Frontal cortex (tissue), 4 donors: ENCODE data around the gene SMTNL2. TPM values are rescaled to one million over a fixed set of nuclear protein-coding genes. Genes with fewer than 3 reads are reported as not detected.
"Not testable (repeated sequence)": the region's sequence is repeated elsewhere in the genome, so short reads cannot be mapped to it uniquely, and the experiment has no call there.

Source experiments
- DNase-seq, 2 donors: peaks; one replicate each; pipeline ENCODE4 v3.0.0; 2012; ENCODE audit warnings: low spot score in 2 of 2
- FAIRE-seq: peaks from 2 replicates; lab custom pipeline; 2012; peaks lifted over from hg19 to GRCh38; lab: Jason Lieb, UNC
- small RNA-seq: library from RNA; depleted of rRNA; stranded (forward); fragments of <200 nt; gene quantifications from one replicate; pipeline ENCODE3, GENCODE V24; 2014
- total RNA-seq: library from RNA; depleted of rRNA; stranded (reverse); fragments of >200 nt; gene quantifications from one replicate; pipeline ENCODE4 v1.2.3, GENCODE V29; 2014
- donor health status: control.
- donor health status: control.
- donor health status: control.

The SMTNL2 gene
- total RNA-seq, 1 donor from 2014 or later: 4.1 TPM

GRCh38 chr17:4645642-4646041 lies 61.3 kb downstream of the SMTNL2 start:
- FAIRE-seq (no peak), DNase-seq (no peak)

- FAIRE-seq: no peak
- no peak for DNase-seq
Measured at GRCh38 chr17:4648741-4649140, 64.4 kb downstream of the SMTNL2 start.

- DNase-seq (no peak), FAIRE-seq (no peak)
Measured at GRCh38 chr17:4652997-4653396, 68.7 kb downstream of the SMTNL2 start.

GRCh38 chr17:4655933-4656332 lies 71.6 kb downstream of the SMTNL2 start:
- not testable (repeated sequence) for FAIRE-seq

GRCh38 chr17:4657678-4658077 lies 73.3 kb downstream of the SMTNL2 start:
- DNase-seq (no peak), FAIRE-seq (no peak)

More at GRCh38 chr17:4655933-4656332, 71.6 kb downstream of the SMTNL2 start:
- DNase-seq: not testable (repeated sequence)

Small RNA genes lying within 50 kb of the gene (small RNA-seq; reads per million reads assigned to genes)
- not detected for gene RNU6-955P

Other genes with a start within 250 kb of the SMTNL2 start
- gene UBE2G1, start 217.9 kb upstream of the SMTNL2 start, total RNA-seq: 45.7 TPM
- gene SPNS3, start 150.6 kb upstream of the SMTNL2 start, total RNA-seq: 0.41 TPM
- 11.0 TPM for gene SPNS2, start 85.6 kb upstream of the SMTNL2 start, total RNA-seq
- 30.2 TPM for gene MYBBP1A, start 29.1 kb upstream of the SMTNL2 start, total RNA-seq
- gene GGT6, start 24.0 kb upstream of the SMTNL2 start, total RNA-seq: not detected
- gene ALOX15, start 57.1 kb downstream of the SMTNL2 start, total RNA-seq: not detected
- 24.5 TPM for gene PELP1, start 119.6 kb downstream of the SMTNL2 start, total RNA-seq
- gene ARRB2, start 126.1 kb downstream of the SMTNL2 start, total RNA-seq: 16.3 TPM
- 6.1 TPM for gene MED11, start 146.9 kb downstream of the SMTNL2 start, total RNA-seq
- not detected for gene ZMYND15, start 155.3 kb downstream of the SMTNL2 start, total RNA-seq
- gene CXCL16, start 155.4 kb downstream of the SMTNL2 start, total RNA-seq: under 0.01 TPM
- not detected for gene TM4SF5, start 187.4 kb downstream of the SMTNL2 start, total RNA-seq
- gene VMO1, start 201.8 kb downstream of the SMTNL2 start, total RNA-seq: 1.2 TPM
- gene GLTPD2, start 204.4 kb downstream of the SMTNL2 start, total RNA-seq: not detected
- gene PSMB6, start 211.6 kb downstream of the SMTNL2 start, total RNA-seq: 73.4 TPM
- gene PLD2, start 222.6 kb downstream of the SMTNL2 start, total RNA-seq: 8.6 TPM
- 15.9 TPM for gene MINK1, start 248.8 kb downstream of the SMTNL2 start, total RNA-seq